GM21529 (cell line): ENCODE results near the gene CLCNKA.
"Not testable (repeated sequence)": the region's sequence is repeated elsewhere in the genome, so short reads cannot be mapped to it uniquely, and the experiment has no call there.

Experiments used
- ATAC-seq: cut with Tn5 transposase; IDR thresholded peaks from one replicate; pipeline ENCODE4 v1.9.1; 2021; ENCODE audit not compliant: unreplicated experiment

CLCNKA gene

GRCh38 chr1:16061989-16062686 is 40.3 kb downstream of the CLCNKA start:
- not testable (repeated sequence) for ATAC-seq

- ATAC-seq, result not testable (repeated sequence)
Measured at GRCh38 chr1:16062687-16063075, 40.8 kb downstream of the CLCNKA start.

- no peak for ATAC-seq
Measured at GRCh38 chr1:16063226-16063829, 41.5 kb downstream of the CLCNKA start.

DNA sequence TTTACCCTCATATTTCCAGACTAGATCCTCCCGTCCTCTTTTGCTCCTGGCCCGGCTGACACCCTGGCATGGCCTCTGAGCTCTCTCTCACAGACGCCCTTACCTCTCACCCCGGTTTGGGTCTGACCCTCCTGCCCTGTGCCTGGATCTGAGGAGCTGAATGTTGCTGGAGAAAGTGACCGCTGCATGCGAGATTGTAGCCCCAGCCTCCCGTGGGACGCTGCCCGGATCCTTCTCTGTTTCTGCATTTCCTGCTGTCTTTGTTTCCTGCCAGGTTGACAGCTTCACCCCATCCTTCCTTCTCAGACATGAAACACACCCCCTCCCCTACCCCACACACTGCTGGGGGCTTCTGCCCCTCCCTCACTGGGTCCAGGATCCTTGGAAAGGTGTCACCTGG is 42.1 kb downstream of the CLCNKA start:
- ATAC-seq, result no peak

DNA sequence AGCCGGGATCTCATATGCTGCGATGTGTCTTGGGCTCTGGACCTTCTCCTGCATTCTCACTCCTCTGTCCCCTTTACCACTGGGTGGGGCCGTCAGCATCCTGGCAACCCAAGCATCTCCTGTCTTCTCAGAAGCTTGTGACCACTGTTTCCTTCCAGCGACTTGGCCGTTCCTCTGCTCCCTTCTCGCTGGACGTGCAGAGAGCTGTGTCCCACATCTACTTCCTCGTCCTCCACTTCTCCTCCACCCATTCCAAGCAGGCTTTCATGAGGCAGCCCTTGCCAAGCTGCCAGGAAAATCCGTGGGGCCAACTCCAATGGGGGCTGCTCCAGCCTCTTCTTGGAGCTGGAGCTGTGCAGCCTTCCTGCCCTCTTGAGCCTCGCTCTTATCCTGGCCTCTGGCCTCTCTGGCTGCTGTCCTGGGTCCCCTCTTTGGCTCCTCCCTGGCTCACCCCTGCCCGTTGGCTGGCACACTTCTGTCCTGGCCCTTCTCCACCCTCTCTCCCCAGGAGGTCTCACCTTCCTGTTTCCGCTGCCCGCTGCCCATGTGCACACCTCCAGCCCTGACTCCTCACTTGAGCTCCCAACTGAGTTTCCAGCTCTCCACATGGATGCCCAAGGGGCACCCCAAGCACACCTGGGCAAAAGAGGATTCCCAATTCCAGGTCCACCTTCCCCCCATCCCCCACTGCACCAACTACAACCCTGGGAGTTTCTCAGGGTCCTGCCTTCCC is 42.9 kb downstream of the CLCNKA start:
- ATAC-seq, result no peak

GRCh38 chr1:16065269-16065576 is 43.4 kb downstream of the CLCNKA start:
- no peak for ATAC-seq

- ATAC-seq, result no peak
Measured at GRCh38 chr1:16066245-16066644, 44.4 kb downstream of the CLCNKA start.

- no peak for ATAC-seq
Measured at GRCh38 chr1:16067127-16067768, 45.4 kb downstream of the CLCNKA start.

GRCh38 chr1:16067933-16068332 is 46.1 kb downstream of the CLCNKA start:
- no peak for ATAC-seq

DNA sequence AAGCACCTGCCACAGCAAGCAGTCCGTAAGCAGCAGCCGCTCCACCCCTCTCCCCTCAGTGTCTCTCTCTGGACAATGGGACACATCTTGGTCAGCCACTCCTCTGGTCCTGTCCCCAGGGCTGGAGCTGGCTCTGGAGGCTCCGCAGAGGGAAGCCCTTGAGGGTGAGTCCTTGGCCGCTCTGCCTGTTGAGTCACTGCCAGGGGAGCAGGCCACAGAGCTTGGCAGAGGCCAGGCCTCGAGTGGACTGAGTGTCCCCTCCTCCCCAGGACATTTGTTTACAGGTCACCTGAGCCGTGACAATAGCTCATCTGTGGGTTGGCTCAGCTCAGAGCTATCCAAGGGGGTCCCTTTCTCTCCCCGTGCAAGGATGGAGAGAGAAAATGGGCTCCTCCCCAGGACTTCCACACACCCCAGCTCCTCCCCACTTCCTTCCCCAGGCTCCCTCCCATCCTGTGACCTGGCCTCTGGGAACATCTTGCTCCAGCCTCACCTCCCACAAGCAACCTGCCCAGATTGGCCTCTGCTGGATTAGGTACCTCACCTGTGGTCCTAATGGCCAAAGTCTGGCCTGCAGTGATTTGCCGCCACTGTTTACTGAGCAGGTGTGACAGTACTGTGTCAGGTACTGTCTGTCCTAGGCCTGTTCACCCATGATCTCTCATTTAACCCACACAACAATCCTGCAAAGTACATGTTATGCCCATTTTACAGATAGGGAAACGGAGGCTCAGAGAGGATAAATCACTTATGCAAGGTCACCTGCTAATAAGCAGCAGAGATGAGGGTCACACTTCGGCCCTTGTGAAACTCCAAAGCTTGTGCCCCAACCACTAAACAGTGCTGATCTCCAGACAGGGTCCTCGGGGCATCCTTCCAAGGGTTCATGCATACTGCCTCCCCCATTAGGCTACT is 46.8 kb downstream of the CLCNKA start:
- ATAC-seq, result no peak

GRCh38 chr1:16070640-16071355 is 49.0 kb downstream of the CLCNKA start:
- no peak for ATAC-seq

GRCh38 chr1:16071614-16072013 is 49.8 kb downstream of the CLCNKA start:
- ATAC-seq, result no peak

DNA sequence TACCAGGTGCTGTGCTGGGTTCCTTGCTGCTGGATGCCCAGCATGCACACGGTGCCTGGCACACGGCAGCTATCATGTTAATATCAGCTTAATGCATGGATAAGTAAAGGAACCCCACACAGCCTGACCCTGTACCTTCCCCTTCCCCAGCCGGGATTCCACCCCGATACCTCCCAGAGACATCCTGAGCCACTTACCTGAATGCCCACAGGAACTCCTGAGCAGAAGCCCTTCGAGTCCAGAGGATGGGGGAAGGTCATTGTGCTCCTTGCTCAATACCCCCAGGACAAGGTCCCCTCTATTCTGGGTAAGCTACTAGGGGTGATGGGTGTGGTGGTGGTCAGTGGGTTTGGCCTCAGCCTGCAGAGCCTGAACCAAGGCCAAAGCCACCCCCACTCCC is 50.3 kb downstream of the CLCNKA start:
- ATAC-seq, result no peak

DNA sequence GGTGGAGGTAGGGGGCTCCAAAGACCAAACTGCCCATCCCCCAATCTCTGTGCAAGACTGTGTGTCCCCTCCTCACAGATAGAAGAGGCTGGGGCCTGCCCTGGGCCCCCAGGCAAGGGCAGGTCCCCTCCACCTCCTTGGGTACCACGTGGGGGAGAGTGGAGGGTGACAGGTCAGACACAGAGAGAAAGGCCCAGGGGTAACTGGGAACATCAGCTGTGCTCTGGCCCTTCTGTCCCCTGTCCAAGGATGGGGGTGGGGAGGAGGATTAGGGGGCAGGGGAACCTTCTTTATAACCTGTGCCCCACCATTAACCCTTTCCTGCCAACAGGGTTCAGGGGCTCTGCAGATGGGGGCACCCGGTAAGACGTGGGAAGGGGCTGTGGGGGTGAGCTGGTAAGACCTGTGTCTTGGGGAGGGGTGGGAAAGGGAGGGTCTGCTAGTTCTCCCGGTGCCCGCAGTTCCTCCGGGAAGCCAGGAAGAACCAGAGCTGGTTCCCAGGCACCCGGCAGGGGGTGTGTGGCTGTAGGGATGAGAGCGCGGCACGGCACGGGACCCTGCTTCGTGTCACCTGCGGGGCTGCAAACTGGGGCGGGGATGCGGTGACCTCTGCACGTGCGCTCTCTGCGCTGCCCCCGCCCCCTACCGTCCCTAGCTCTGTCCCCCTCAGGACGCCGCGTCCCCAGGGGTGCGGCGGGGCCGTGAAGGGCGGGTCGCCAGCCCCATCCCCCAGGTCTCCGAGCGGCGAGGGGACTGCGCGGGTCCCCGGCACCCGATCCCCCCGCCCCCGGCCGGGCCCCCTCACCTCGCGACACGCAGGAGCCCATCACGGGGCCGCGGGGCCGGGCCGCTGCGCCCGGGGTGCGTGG is 51.0 kb downstream of the CLCNKA start:
- ATAC-seq, result no peak

DNA sequence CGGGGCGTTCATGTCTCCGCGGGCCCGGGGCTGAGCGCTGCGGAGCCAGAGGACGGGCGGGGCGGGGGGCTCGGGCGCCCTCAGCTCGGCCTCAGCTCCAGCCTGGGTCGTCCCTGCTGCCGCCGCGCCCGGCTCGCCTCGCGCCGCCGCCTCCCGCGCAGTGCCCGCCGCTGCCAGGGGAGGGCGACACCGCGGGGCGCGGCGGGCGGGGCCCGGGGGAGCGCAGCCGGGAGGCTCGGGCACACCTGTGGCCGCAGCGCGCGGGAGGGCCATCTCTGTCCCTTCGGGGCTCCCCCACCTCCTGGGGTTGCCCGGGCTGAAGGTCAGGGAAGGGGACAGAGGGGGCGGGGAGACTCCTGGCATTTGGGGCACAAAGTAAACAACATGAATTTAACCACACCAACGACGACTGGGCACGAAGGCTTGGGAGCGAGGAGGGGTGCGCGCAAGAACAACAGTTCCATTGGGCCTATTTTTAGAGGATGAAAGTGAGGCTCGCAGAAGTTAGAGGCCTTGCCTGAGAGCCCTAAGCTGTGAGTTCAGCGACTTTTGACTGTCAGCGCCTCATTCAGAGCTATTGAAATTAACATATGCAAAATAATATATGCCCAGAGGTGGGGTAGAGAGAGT is 51.8 kb downstream of the CLCNKA start, which contains the start of gene FAM131C:
Gene FAM131C, minus strand, starts transcription at position 162 of the 630 bp plus-strand sequence. CDS start 209 bp downstream, outside the sequence.
- ATAC-seq, result peak; percentile 55

DNA sequence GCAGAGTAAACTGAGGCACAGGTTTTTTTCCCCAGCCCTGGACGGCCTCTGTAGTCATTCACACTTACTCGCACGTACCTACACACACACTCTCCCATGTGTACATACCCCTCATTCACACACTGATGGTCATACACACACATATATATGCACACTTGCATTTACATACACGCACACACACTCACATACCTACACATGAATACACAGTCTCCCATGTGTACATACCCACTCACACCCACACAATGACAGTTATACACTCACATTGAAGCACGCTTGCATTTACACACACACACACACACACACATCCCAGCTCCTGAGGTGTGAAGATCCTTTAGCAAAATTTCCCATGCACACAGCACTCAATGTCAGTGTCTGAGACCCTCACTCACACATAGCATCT is 52.4 kb downstream of the CLCNKA start:
- ATAC-seq, result no peak

DNA sequence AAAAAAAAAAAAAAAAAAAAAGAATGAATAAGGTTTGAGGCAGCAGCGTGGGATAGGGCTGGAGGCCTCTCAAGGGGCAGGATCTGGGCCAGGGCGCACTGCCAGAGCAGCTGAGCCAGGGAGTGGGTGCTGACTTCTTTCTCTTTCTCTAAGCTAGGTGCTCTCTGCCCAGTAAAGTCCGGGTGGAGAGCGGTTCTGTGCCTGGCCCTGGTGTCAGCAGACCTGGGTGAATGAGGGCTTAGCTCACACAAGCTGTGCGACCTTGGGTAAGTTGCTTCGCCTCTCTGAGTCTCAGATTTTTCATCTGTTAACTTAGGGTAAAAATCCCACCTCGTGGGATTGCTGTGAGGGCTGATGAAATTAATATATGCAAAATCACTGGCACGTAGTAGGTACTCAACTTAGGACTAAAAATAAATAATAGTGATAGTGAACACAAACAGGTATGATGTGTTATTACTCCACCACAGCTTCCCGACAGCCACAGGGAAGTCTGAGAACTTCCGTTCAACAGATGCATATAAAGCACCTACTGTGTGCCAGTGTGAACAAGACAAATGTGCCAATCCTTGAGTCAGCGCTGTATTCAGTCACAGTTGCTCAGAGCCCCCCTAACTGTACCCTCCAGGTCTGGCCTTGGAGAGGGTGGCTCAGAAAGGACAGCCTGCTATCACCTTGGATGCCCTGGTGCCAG is 53.6 kb downstream of the CLCNKA start:
- ATAC-seq, result no peak
